Vagina (tissue), 2 donors: ENCODE data around the gene PTPRN2. TPM values are rescaled to one million over a fixed set of nuclear protein-coding genes. Genes with fewer than 3 reads are reported as not detected.
"Not testable (repeated sequence)": the region's sequence is repeated elsewhere in the genome, so short reads cannot be mapped to it uniquely, and the experiment has no call there.

ENCODE experiments used
- DNase-seq, 2 donors: peaks; one replicate each; pipeline ENCODE4 v3.0.0-alpha.2; 2017; ENCODE audit errors: extremely low spot score in 2 of 2
- H3K27ac ChIP-seq: fragments of 200-600 bp; sonication (generic); one replicate; pipeline ENCODE4 v1.5.1; 2019
- H3K27me3 ChIP-seq: fragments of 200-600 bp; sonication (generic); one replicate; pipeline ENCODE4 v1.5.1; 2019
- H3K36me3 ChIP-seq, 2 donors: fragments of 200-600 bp; sonication (generic); one replicate each; pipeline ENCODE4 v1.5.1; 2017 to 2019
- H3K4me1 ChIP-seq: fragments of 200-600 bp; sonication (generic); one replicate; pipeline ENCODE4 v1.5.1; 2019
- H3K4me3 ChIP-seq, 2 donors: fragments of 200-600 bp; sonication (generic); 1 replicate in 1 of 2; 2 replicates in 1 of 2; pipeline ENCODE4 v1.5.1; 2016 to 2019
- H3K9me3 ChIP-seq: fragments of 200-600 bp; sonication (generic); one replicate; pipeline ENCODE4 v1.5.1; 2019
- POLR2A ChIP-seq, 2 donors: fragments of 450-650 bp; IDR thresholded peaks; one replicate each; pipeline ENCODE4 v1.6.1; 2017; ENCODE audit warnings: antibody characterized with exemption in 2 of 2, mild to moderate bottlenecking in 2 of 2, moderate library complexity in 2 of 2
- POLR2AphosphoS5 ChIP-seq, 2 donors: sonication (generic); formaldehyde crosslinking; IDR thresholded peaks; one replicate each; pipeline ENCODE4 v1.9.0; 2017; ENCODE audit warnings: antibody characterized with exemption in 2 of 2, mild to moderate bottlenecking in 2 of 2, low read depth in 1 of 2; ENCODE audit not compliant: insufficient read depth in 1 of 2
- intact Hi-C: fragments of 100-400 bp; cut with DNase I; formaldehyde crosslinking; loops from one replicate; pipeline ENCODE4 v1.15.1; 2023
- total RNA-seq: library from RNA; depleted of rRNA; stranded (reverse); fragments of >200 nt; gene quantifications from one replicate; pipeline ENCODE4 v1.2.3, GENCODE V29; 2016
- TF ChIP-seq, protein P1 (sequence below), 3 experiments: fragments of 450-650 bp in 2 of 3; fragments of 200-600 bp in 1 of 3; sonication (generic) in 1 of 3; IDR thresholded peaks; one replicate each; pipeline ENCODE4 v1.5.1; 2017 to 2019; ENCODE audit warnings: antibody characterized with exemption in 3 of 3, mild to moderate bottlenecking in 2 of 3, moderate library complexity in 2 of 3

The PTPRN2 gene
- total RNA-seq, 1 donor from 2014 or later = 7.4 TPM

DNA sequence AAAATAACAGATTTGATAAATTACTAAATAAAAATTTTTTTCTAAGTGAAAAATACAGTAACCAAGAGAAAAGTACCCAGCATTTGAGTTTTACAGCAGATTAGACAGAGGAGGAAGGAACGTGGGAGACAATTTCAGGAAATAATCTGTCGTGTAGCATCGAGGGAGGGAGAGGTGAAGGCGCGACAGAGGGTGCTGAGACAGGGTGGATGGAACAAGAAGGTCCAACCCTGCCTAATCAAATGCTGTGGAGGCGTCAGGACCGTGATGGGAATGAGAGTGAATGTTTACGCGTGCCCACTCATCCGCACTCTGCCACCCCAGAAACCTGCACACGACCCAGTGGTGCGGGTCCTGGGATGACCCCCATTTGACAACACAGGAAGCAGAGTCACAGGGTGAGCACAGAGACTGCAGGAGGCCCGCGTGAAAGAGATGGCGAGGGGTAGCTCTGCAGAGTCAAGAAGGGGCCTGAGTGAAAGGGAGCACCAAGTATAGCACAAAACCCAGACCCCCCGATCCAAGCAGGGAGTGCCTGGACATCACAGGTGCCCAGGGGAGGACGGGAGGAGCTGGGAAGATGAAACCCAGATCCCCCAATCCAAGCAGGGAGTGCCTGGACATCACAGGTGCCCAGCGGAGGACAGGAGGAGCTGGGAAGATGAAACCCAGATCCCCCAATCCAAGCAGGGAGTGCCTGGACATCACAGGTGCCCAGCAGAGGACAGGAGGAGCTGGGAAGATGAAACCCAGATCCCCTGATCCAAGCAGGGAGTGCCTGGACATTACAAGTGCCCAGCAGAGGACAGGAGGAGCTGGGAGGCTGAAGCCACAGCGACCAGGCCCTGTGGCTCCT lies 691.9 kb downstream of the PTPRN2 start:
- intact Hi-C loops = no loop called here
- Histone ChIP-seq H3K4me3 (no peak overlapping the region), H3K27me3 (no peaks in the 10 kb centered on the region), H3K36me3 (no peaks in the 10 kb centered on the region), H3K4me1 (peaks cover 5% of the 10 kb centered on the region), H3K27ac (no peak overlapping the region), H3K9me3 (no peaks in the 10 kb centered on the region)
- no peak for DNase-seq
- TF ChIP-seq POLR2AphosphoS5 (IDR thresholded peaks at IDR 0.05; ENCODE audit: insufficient read depth in 1 of 2, low read depth in 1 of 2) = no peak

DNA sequence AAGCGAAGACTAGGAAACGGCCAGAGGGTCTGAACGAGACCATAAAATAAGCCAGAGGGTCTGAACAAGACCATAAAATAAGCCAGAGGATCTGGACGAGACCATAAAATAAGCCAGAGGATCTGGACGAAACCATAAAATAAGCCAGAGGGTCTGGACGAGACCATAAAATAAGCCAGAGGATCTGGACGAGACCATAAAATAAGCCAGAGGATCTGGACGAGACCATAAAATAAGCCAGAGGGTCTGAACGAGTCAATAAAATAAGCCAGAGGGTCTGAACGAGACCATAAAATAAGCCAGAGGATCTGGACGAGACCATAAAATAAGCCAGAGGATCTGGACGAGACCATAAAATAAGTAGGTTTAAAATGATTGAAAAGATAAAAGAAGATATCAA lies 692.5 kb downstream of the PTPRN2 start:
- intact Hi-C loops, H3K4me1 ChIP-seq, DNase-seq, H3K4me3 ChIP-seq, H3K36me3 ChIP-seq, H3K9me3 ChIP-seq, H3K27ac ChIP-seq, H3K27me3 ChIP-seq: not testable (repeated sequence)

DNA sequence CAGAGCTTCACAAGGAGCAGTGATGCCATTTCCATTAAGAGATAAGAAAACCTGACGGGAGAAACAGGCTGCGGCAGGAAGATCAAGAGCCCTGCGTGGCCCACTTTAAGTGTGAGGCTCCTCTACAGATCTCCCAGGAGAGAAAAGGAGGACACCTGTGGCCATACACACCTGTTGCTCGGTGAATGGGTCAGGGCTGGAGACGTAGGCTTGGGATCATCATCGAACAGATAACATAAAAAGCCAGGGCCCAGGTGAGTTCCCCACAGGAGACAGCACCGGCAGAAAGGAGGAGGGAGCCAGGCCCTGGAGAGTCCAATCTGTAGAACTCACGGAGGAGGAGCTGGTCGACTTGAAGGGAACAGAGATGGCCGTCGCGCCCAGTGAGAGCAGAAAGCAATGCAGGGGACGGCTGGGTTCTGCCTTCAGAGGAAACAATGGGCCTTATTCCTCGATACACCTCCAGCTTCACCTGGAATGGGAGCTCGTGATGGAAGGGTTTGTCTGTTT lies 694.0 kb downstream of the PTPRN2 start:
- DNase-seq = no peak
- Histone ChIP-seq H3K4me1 (no peaks in the 10 kb centered on the region), H3K27ac (no peak overlapping the region), H3K4me3 (no peak overlapping the region), H3K36me3 (no peaks in the 10 kb centered on the region), H3K27me3 (no peaks in the 10 kb centered on the region), H3K9me3 (no peaks in the 10 kb centered on the region)
- intact Hi-C loops = loop anchor here (5.0 kb wide), 1 partner anchor 736 kb away; no protein-coding TSS in a partner anchor
- TF ChIP-seq POLR2AphosphoS5 (IDR thresholded peaks at IDR 0.05; ENCODE audit: insufficient read depth in 1 of 2, low read depth in 1 of 2) (no peak), POLR2A (IDR thresholded peaks at IDR 0.05) (no peak)
- TF ChIP-seq, protein P1, sequence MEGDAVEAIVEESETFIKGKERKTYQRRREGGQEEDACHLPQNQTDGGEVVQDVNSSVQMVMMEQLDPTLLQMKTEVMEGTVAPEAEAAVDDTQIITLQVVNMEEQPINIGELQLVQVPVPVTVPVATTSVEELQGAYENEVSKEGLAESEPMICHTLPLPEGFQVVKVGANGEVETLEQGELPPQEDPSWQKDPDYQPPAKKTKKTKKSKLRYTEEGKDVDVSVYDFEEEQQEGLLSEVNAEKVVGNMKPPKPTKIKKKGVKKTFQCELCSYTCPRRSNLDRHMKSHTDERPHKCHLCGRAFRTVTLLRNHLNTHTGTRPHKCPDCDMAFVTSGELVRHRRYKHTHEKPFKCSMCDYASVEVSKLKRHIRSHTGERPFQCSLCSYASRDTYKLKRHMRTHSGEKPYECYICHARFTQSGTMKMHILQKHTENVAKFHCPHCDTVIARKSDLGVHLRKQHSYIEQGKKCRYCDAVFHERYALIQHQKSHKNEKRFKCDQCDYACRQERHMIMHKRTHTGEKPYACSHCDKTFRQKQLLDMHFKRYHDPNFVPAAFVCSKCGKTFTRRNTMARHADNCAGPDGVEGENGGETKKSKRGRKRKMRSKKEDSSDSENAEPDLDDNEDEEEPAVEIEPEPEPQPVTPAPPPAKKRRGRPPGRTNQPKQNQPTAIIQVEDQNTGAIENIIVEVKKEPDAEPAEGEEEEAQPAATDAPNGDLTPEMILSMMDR (IDR thresholded peaks at IDR 0.05) = no peak

DNA sequence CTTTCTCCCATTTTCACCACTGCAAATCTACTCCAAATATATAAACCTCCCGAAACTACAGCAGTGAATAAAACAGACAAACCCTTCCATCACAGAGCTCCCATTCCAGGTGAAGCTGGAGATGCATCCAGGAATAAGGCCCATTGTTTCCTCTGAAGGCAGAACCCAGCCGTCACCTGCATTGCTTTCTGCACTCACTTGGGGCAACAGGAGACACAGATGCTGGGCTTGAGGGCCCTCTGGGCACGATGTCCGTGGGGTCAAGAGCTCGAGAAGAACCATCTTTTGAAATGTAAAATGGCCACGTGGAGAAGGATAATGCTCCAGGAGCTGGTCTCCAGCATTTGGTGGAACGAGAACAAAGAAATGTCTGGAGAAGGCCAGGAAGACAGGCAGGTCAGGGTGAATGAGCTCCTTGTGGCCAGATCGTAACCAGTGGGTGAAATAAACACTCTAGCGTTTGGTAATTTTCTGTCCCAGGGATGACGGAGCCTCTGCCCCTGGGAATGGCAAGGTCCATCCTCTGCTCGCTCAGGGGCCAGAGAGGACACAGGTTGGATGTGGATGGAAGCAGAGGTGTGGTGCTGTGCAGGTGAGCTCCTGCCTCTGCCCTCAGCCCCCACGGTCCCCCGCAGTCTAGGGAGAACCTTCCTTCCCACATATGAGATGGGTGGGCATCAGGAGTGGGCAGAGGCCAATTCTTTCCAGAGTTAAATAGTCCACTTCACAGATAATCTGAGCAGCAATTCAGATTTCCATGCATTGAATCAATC lies 694.7 kb downstream of the PTPRN2 start:
- Histone ChIP-seq H3K4me3 (no peak overlapping the region), H3K27me3 (no peaks in the 10 kb centered on the region), H3K4me1 (no peaks in the 10 kb centered on the region), H3K9me3 (no peaks in the 10 kb centered on the region), H3K36me3 (no peaks in the 10 kb centered on the region), H3K27ac (no peak overlapping the region)
- intact Hi-C loops = loop anchor here (5.0 kb wide), 1 partner anchor 736 kb away; no protein-coding TSS in a partner anchor
- no peak for DNase-seq
- TF ChIP-seq, protein P1 (IDR thresholded peaks at IDR 0.05) = no peak
- TF ChIP-seq POLR2AphosphoS5 (IDR thresholded peaks at IDR 0.05; ENCODE audit: insufficient read depth in 1 of 2, low read depth in 1 of 2) (no peak), POLR2A (IDR thresholded peaks at IDR 0.05) (no peak)

DNA sequence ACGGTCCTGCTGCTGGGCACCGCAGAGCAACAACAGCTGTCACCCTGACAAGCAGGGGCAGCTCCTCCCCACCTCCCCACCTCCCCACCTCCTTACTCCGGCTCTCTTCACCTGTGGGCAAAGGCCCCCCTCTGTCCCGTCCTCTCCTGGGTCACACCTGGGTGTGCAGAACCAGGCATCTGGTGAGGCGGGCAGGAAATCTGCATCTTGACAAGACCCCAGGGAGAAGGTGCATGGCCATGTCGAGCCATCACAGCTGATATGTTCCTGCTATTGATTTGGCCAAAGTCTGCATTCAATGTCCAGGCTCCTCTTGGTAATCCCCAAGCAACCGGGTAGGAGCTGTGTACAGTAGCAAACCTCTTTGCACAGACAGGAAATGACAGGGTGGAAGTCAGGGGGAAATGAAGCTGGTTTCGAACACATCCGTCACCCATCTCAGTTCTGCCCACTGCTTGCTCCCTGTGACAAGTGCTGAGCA lies 696.7 kb downstream of the PTPRN2 start:
- no peaks in the 10 kb centered on the region for H3K9me3 ChIP-seq
- no peak overlapping the region for H3K4me3 ChIP-seq
- no peak for DNase-seq
- TF ChIP-seq POLR2AphosphoS5 (IDR thresholded peaks at IDR 0.05; ENCODE audit: insufficient read depth in 1 of 2, low read depth in 1 of 2) (no peak), POLR2A (IDR thresholded peaks at IDR 0.05) (no peak)
- TF ChIP-seq, protein P1 (IDR thresholded peaks at IDR 0.05) = no peak
- H3K36me3 ChIP-seq = no peaks in the 10 kb centered on the region
- no peak overlapping the region for H3K27ac ChIP-seq
- H3K27me3 ChIP-seq = no peaks in the 10 kb centered on the region
- intact Hi-C loops = loop anchor here (5.0 kb wide), 1 partner anchor 734 kb away; no protein-coding TSS in a partner anchor
- no peaks in the 10 kb centered on the region for H3K4me1 ChIP-seq
